OCI-LY7 (cell line): ENCODE results near the gene ZNF639. TPM values are rescaled to one million over a fixed set of nuclear protein-coding genes. Genes with fewer than 3 reads are reported as not detected.
A peak's percentile ranks its signal among the peaks of the same experiment; 100 is the strongest.

Experiments used
- BruUV-seq: library from RNA; stranded (reverse); fragments of 400-500 nt; replicated peaks from 2 replicates; lab custom pipeline; 2021; lab: Mats Ljungman, UMichigan
- CTCF ChIA-PET: fragments of 300-600 bp; sonication (Branson Sonifier 250); formaldehyde crosslinking; loops from one replicate; lab custom pipeline; 2022; ENCODE audit warnings: antibody characterized with exemption; ENCODE audit not compliant: unreplicated experiment; lab: Charles Lee
- POLR2A ChIA-PET: fragments of 300-600 bp; sonication (Branson Sonifier 250); formaldehyde crosslinking; loops from one replicate; lab custom pipeline; 2022; ENCODE audit warnings: antibody characterized with exemption; lab: Charles Lee
- DNase-seq: peaks from one replicate; pipeline ENCODE4 v3.0.0-alpha.2; 2015; ENCODE audit warnings: low spot score
- H2AFZ ChIP-seq: fragments of 200-600 bp; sonication (generic), shearing (Covaris generic); 2 replicates; pipeline ENCODE4 v1.6.1; 2014; ENCODE audit warnings: mild to moderate bottlenecking, antibody characterized with exemption, low read length, moderate library complexity
- H3K27ac ChIP-seq: fragments of 200-600 bp; sonication (generic); 2 replicates; pipeline ENCODE4 v1.5.1; 2014; ENCODE audit warnings: mixed run types, low read depth, mild to moderate bottlenecking, moderate library complexity, low read length, inconsistent platforms; ENCODE audit not compliant: poor library complexity, severe bottlenecking
- H3K36me3 ChIP-seq: fragments of 200-600 bp; sonication (generic); 2 replicates; pipeline ENCODE4 v1.6.1; 2014; ENCODE audit warnings: mild to moderate bottlenecking, antibody characterized with exemption, low read length, moderate library complexity, mixed read lengths; ENCODE audit not compliant: insufficient read depth
- H3K4me1 ChIP-seq: fragments of 200-600 bp; sonication (generic); 2 replicates; pipeline ENCODE4 v1.5.1; 2014; ENCODE audit warnings: mild to moderate bottlenecking, low read length; ENCODE audit not compliant: insufficient read depth, poor library complexity, severe bottlenecking
- H3K4me2 ChIP-seq: fragments of 200-600 bp; sonication (generic); 2 replicates; pipeline ENCODE4 v1.6.1; 2014; ENCODE audit warnings: mild to moderate bottlenecking, low read length
- H3K4me3 ChIP-seq: fragments of 200-600 bp; sonication (generic); 2 replicates; pipeline ENCODE4 v1.5.1; 2014; ENCODE audit warnings: mild to moderate bottlenecking, low read depth, low read length; ENCODE audit not compliant: poor library complexity, severe bottlenecking
- H3K79me2 ChIP-seq: fragments of 200-600 bp; sonication (generic); 2 replicates; pipeline ENCODE4 v1.6.1; 2016; ENCODE audit warnings: low read depth, mild to moderate bottlenecking, low read length, moderate library complexity, mixed read lengths; ENCODE audit not compliant: insufficient read depth
- H3K9me2 ChIP-seq: fragments of 200-600 bp; sonication (generic); 2 replicates; pipeline ENCODE4 v1.6.1; 2016; ENCODE audit warnings: mild to moderate bottlenecking, low read length, mixed read lengths; ENCODE audit not compliant: insufficient read depth
- H3K9me3 ChIP-seq: fragments of 200-600 bp; sonication (generic); 2 replicates; pipeline ENCODE4 v1.6.1; 2014; ENCODE audit warnings: mild to moderate bottlenecking, mixed run types, low read length, mixed read lengths
- H4K20me1 ChIP-seq: fragments of 200-600 bp; sonication (generic); 2 replicates; pipeline ENCODE4 v1.6.1; 2014; ENCODE audit warnings: mild to moderate bottlenecking, antibody characterized with exemption, low read length, moderate library complexity, mixed read lengths; ENCODE audit not compliant: insufficient read depth
- EZH2phosphoT487 ChIP-seq: fragments of 200-600 bp; sonication (generic); IDR thresholded peaks from 2 replicates; pipeline ENCODE4 v1.6.1; 2018; ENCODE audit warnings: low read depth, borderline replicate concordance, mild to moderate bottlenecking, mixed run types, antibody characterized with exemption, low read length, moderate library complexity, mixed read lengths
- intact Hi-C: fragments of 100-400 bp; cut with micrococcal nuclease; formaldehyde crosslinking; loops from one replicate; pipeline ENCODE4 v1.10.0; 2022; ENCODE audit not compliant: unreplicated experiment
- total RNA-seq, 2 experiments: library from RNA; depleted of rRNA in 1 of 2; stranded (reverse); fragments of >200 nt in 1 of 2; shearing (Covaris generic) in 1 of 2; gene quantifications; 2 replicates each; pipeline ENCODE4 v1.2.3, GENCODE V29; 2014 to 2022
- TF ChIP-seq, protein P1 (sequence below): fragments of 200-600 bp; sonication (generic); conservative IDR thresholded peaks from 2 replicates; pipeline ENCODE4 v1.5.1; 2014; ENCODE audit warnings: mild to moderate bottlenecking, antibody characterized with exemption, low read length, moderate library complexity, mixed read lengths

ZNF639 gene
- total RNA-seq, 2 experiments from 2014 or later, result 59.3 to 61.3 TPM

DNA sequence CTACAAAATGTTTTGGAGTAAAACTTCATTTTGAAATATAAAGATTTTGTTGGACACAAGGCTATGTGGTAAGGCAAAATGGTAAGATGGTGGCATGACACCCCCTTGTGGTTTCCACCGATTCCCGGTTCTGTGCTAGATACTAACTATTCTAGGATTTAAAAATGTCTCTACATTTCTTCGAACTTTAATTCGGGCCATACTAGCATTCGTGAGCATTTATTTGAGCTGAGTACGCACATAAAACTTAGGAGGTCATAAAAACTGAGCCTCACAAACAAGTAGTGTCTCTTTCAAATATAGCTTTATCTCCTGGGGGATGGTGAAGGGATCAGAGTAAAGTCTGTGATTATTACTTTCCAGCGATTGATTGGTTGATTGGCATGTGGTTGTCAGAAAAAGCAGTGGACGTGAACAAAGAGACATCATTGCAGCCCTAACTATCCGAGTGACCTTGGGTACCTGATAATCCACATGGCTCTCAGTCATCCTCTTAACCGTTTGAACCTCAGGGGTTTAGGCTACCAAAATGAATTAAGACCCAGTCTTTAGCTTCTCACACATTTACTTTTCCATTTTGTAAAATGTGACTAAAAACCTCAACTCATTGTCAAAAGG is 1.1 kb upstream of the ZNF639 start:
- peaks cover 24% of the 10 kb centered on the region for H3K4me1 ChIP-seq
- peaks cover 12% of the 10 kb centered on the region; the same call in 1 of the 2 replicates for H4K20me1 ChIP-seq
- no peaks in the 10 kb centered on the region for H3K9me3 ChIP-seq
- BruUV-seq, result no TSS peak
- no peaks in the 10 kb centered on the region for H3K9me2 ChIP-seq
- H2AFZ ChIP-seq, result peak overlapping the region; percentile 77
- DNase-seq, result peak; percentile 61
- peak overlapping the region; percentile 81 for H3K4me2 ChIP-seq
- ChIA-PET CTCF (interaction anchor here (0.9 to 1.5 kb wide), 4 partner anchors 27 to 306 kb away, joined by 3 to 8 read pairs (median 4); partner anchors contain the start of gene ACTL6A), POLR2A (interaction anchor here (0.6 to 3.9 kb wide), 22 partner anchors 9 to 895 kb away, joined by 3 to 15 read pairs (median 4); partner anchors contain the start of genes ACTL6A, MFN1 and PIK3CA)
- peaks cover 38% of the 10 kb centered on the region for H3K79me2 ChIP-seq
- peaks cover 24% of the 10 kb centered on the region for H3K36me3 ChIP-seq
- TF ChIP-seq, protein P1, sequence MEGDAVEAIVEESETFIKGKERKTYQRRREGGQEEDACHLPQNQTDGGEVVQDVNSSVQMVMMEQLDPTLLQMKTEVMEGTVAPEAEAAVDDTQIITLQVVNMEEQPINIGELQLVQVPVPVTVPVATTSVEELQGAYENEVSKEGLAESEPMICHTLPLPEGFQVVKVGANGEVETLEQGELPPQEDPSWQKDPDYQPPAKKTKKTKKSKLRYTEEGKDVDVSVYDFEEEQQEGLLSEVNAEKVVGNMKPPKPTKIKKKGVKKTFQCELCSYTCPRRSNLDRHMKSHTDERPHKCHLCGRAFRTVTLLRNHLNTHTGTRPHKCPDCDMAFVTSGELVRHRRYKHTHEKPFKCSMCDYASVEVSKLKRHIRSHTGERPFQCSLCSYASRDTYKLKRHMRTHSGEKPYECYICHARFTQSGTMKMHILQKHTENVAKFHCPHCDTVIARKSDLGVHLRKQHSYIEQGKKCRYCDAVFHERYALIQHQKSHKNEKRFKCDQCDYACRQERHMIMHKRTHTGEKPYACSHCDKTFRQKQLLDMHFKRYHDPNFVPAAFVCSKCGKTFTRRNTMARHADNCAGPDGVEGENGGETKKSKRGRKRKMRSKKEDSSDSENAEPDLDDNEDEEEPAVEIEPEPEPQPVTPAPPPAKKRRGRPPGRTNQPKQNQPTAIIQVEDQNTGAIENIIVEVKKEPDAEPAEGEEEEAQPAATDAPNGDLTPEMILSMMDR, result peak; percentile 83
- TF ChIP-seq EZH2phosphoT487, result no peak
- intact Hi-C loops, result loop anchor here (1.0 to 5.0 kb wide), 7 partner anchors 117 to 331 kb away; partner anchors contain the start of genes ACTL6A, PIK3CA, USP13 and ZMAT3
- peak overlapping the region; percentile 90 for H3K4me3 ChIP-seq
- H3K27ac ChIP-seq, result peak overlapping the region; percentile 1

DNA sequence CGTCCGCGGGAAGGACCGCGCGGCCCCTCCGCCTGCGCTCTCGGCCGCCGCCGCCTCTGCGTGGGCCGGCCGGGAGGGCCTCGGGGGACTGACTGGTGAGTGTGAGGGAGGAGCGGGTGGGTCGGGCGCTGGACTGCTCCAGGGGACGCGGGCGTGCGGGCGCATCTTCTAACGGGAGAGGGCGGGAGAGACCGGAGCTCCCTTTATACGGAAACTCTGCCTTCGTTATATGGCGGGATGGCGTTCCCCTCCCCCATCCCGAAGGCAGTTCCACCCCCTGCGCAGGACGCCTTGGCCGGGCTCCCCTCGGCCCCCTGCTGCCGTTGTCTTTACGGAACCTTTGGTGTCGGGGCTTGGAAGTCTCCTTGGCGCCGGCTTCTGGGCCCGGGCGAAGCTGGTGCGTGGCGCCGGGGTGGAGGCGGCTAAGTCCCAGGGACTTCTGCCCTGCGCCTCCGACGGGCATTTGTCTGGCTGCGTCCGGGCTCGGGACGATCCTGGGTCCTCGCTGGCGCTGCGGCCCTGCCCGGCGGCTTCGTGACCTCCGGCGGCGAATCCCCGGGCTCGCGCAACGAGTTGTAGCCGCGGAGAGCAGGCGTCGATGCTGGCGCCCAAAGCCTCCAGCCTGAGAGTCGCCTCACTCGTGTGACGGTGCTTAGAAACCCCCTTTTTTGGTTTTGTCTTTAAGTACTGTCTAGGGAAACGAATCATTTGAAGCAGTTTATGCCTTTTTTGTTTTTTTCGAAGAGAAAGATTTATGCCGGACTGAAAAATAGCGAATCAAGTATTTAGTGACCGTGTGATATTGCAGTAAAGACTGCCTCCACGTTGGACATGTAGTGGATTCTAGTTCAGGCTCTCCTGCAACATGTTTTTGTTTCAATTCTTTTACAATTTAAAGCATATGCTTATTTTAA is 623 bp downstream of the ZNF639 start:
- intact Hi-C loops, result loop anchor here (1.0 to 5.0 kb wide), 5 partner anchors 24 to 329 kb away; partner anchors contain the start of genes MFN1, PIK3CA, USP13 and ZMAT3
- ChIA-PET POLR2A (interaction anchor here (0.5 to 3.6 kb wide), 12 partner anchors 9 to 714 kb away, joined by 3 to 27 read pairs (median 4); partner anchors contain the start of genes ACTL6A and MFN1), CTCF (interaction anchor here (0.6 kb wide), 1 partner anchor 51 kb away, joined by 3 read pairs; no protein-coding TSS in a partner anchor)
- Histone ChIP-seq H3K4me1 (peaks cover 24% of the 10 kb centered on the region), H3K4me2 (peak overlapping the region; percentile 81), H3K36me3 (peaks cover 41% of the 10 kb centered on the region), H3K79me2 (peaks cover 54% of the 10 kb centered on the region), H3K9me2 (no peaks in the 10 kb centered on the region), H2AFZ (peak overlapping the region; percentile 57), H3K27ac (peak overlapping the region; percentile 68), H4K20me1 (peaks cover 12% of the 10 kb centered on the region; the same call in 1 of the 2 replicates), H3K9me3 (no peaks in the 10 kb centered on the region), H3K4me3 (peak overlapping the region; percentile 90)
- DNase-seq, result peak; percentile 79
- no TSS peak for BruUV-seq
- TF ChIP-seq EZH2phosphoT487, result no peak
- TF ChIP-seq, protein P1, result no peak; the same call in 1 of the 2 replicates
